A549 (cell line): ENCODE data around the gene RAB8B.

ENCODE experiments used
- CTCF ChIP-seq: fragments of >200 bp; sonication (Bioruptor Twin); formaldehyde crosslinking; IDR thresholded peaks from 3 replicates; pipeline ENCODE4 v1.5.1; 2016
- JUN ChIP-seq, 2 experiments: fragments of >200 bp; sonication (Bioruptor Twin); formaldehyde crosslinking; IDR thresholded peaks; 2 replicates in 1 of 2; 3 replicates in 1 of 2; pipeline ENCODE4 v1.6.1; 2016 to 2017
- KDM1A ChIP-seq: fragments of 200-600 bp; sonication (generic); IDR thresholded peaks from 2 replicates; pipeline ENCODE4 v1.6.1; 2016; ENCODE audit warnings: low read depth, mild to moderate bottlenecking
- MYC ChIP-seq: IDR thresholded peaks from 2 replicates; pipeline ENCODE4 v1.6.1; 2012; ENCODE audit warnings: mild to moderate bottlenecking, inconsistent platforms, low read length, improper control_type of control experiment, borderline replicate concordance
- PHF8 ChIP-seq: fragments of 200-600 bp; sonication (generic); IDR thresholded peaks from 2 replicates; pipeline ENCODE4 v1.6.1; 2016; ENCODE audit warnings: low read depth, mild to moderate bottlenecking, antibody characterized with exemption, moderate library complexity, borderline replicate concordance
- REST ChIP-seq: fragments of 200-600 bp; sonication (generic); IDR thresholded peaks from 2 replicates; pipeline ENCODE4 v1.6.1; 2016; ENCODE audit warnings: antibody characterized with exemption, mild to moderate bottlenecking, moderate library complexity
- SMC3 ChIP-seq: fragments of >200 bp; sonication (Bioruptor Twin); formaldehyde crosslinking; IDR thresholded peaks from 3 replicates; pipeline ENCODE4 v1.6.1; 2018; ENCODE audit warnings: inconsistent platforms
- SREBF2 ChIP-seq: fragments of 450-650 bp; IDR thresholded peaks from 2 replicates; pipeline ENCODE4 v1.6.1; 2014; ENCODE audit warnings: mild to moderate bottlenecking, moderate library complexity
- USF2 ChIP-seq: fragments of 450-650 bp; IDR thresholded peaks from 2 replicates; pipeline ENCODE4 v1.6.1; 2014; ENCODE audit warnings: antibody characterized with exemption

GRCh38 chr15:63284335-63284734 lies 94.9 kb downstream of the RAB8B start:
- TF ChIP-seq PHF8, result no peak
- no peak for TF ChIP-seq JUN (IDR thresholded peaks at IDR 0.05)
- no peak for TF ChIP-seq MYC
- no peak for TF ChIP-seq KDM1A
- no peak for TF ChIP-seq CTCF
- TF ChIP-seq USF2, result no peak
- TF ChIP-seq REST, result no peak
- TF ChIP-seq SREBF2, result no peak
- no peak for TF ChIP-seq SMC3
